HepG2 (cell line): ENCODE measurements around the gene MVK. TPM values are rescaled to one million over a fixed set of nuclear protein-coding genes. Genes with fewer than 3 reads are reported as not detected.

Source experiments
- ATAC-seq: fragments of 200-7000 bp; cut with Tn5 transposase; 3 replicates; pipeline ENCODE4 v1.9.1; 2020; ENCODE audit warnings: mild to moderate bottlenecking, moderate library complexity
- BruUV-seq: library from RNA; stranded (reverse); fragments of 400-500 nt; replicated peaks from 2 replicates; lab custom pipeline; 2021; lab: Mats Ljungman, UMichigan
- CTCF ChIA-PET: fragments of 300-600 bp; formaldehyde crosslinking; extraction: SDS; loops from one replicate; lab custom pipeline; 2021; ENCODE audit warnings: low total read pairs, inconsistent platforms, low intra/inter-chr PET ratio; lab: Yijun Ruan, JAX
- POLR2A ChIA-PET: fragments of 350-600 bp; sonication (Branson Sonifier 250); formaldehyde crosslinking; loops from one replicate; lab custom pipeline; 2020; ENCODE audit warnings: antibody characterized with exemption, inconsistent platforms; lab: Yijun Ruan, JAX
- DNase-seq: peaks from one replicate; pipeline ENCODE4 v3.0.0-alpha.2; 2015; ENCODE audit warnings: low spot score
- FAIRE-seq: peaks from 3 replicates; lab custom pipeline; 2011; peaks lifted over from hg19 to GRCh38; lab: Jason Lieb, UNC
- H2AFZ ChIP-seq: one replicate; pipeline ENCODE4 v1.6.1; 2011; ENCODE audit warnings: low read length, inconsistent platforms
- H3K27ac ChIP-seq: fragments of 300-600 bp; 3 replicates; pipeline ENCODE4 v1.8.0; 2011; ENCODE audit warnings: mixed run types, mild to moderate bottlenecking, mixed read lengths, low read length, inconsistent platforms; ENCODE audit not compliant: insufficient read depth; ENCODE audit errors: extremely low read length
- H3K27me3 ChIP-seq, 2 experiments: fragments of 200-600 bp in 1 of 2; 2 replicates in 1 of 2; 3 replicates in 1 of 2; pipeline versions ENCODE4 v1.6.0 to v1.8.0; 2011; ENCODE audit warnings: low read length in 2 of 2, mild to moderate bottlenecking in 2 of 2, moderate library complexity in 2 of 2, inconsistent platforms in 1 of 2; ENCODE audit not compliant: insufficient read depth in 2 of 2, control insufficient read depth in 1 of 2
- H3K36me3 ChIP-seq, 2 experiments: fragments of 200-600 bp in 1 of 2; replicated peaks in 1 of 2; 2 replicates in 1 of 2; 3 replicates in 1 of 2; pipeline versions ENCODE4 v1.5.1 to v1.8.0; 2011; ENCODE audit warnings: low read length in 2 of 2, inconsistent platforms in 1 of 2; ENCODE audit not compliant: insufficient read depth in 2 of 2, control insufficient read depth in 1 of 2
- H3K4me1 ChIP-seq: 2 replicates; pipeline ENCODE4 v1.5.1; 2012; ENCODE audit warnings: low read length, inconsistent platforms; ENCODE audit not compliant: insufficient read depth
- H3K4me2 ChIP-seq: 2 replicates; pipeline ENCODE4 v1.6.0; 2011; ENCODE audit warnings: low read depth, low read length, inconsistent platforms
- H3K4me3 ChIP-seq, 3 experiments: fragments of 200-600 bp in 1 of 3; sonication (generic), shearing (Covaris generic) in 1 of 3; replicated peaks in 1 of 3; 2 replicates each; pipeline ENCODE4 v1.5.1; 2011 to 2016; ENCODE audit warnings: low read length in 3 of 3, inconsistent platforms in 2 of 3, low read depth in 2 of 3, mild to moderate bottlenecking in 2 of 3, control low read depth in 1 of 3, mixed read lengths in 1 of 3; ENCODE audit not compliant: insufficient read depth in 1 of 3
- H3K79me2 ChIP-seq: one replicate; pipeline ENCODE4 v1.6.1; 2011; ENCODE audit warnings: low read length, inconsistent platforms; ENCODE audit not compliant: insufficient read depth
- H3K9ac ChIP-seq: 2 replicates; pipeline ENCODE4 v1.6.0; 2011; ENCODE audit warnings: mild to moderate bottlenecking, low read depth, low read length, inconsistent platforms; ENCODE audit not compliant: insufficient read depth
- H3K9me3 ChIP-seq: 2 replicates; pipeline ENCODE4 v1.5.1; 2012; ENCODE audit warnings: mild to moderate bottlenecking, low read length
- H4K20me1 ChIP-seq: 2 replicates; pipeline ENCODE4 v1.6.0; 2011; ENCODE audit warnings: inconsistent platforms, mild to moderate bottlenecking, low read length, moderate library complexity; ENCODE audit not compliant: insufficient read depth
- GABPA ChIP-seq, 2 experiments: IDR thresholded peaks; 2 replicates each; pipeline ENCODE4 v1.6.1; 2011 to 2016; ENCODE audit warnings: low read depth in 2 of 2, low read length in 1 of 2, missing biosample characterization in 1 of 2, missing genetic modification characterization in 1 of 2
- HOXD1 ChIP-seq: sonication (generic); formaldehyde crosslinking; IDR thresholded peaks from 2 replicates; pipeline ENCODE4 v1.5.0; 2020; ENCODE audit warnings: missing genetic modification reagents
- KDM4B ChIP-seq: sonication (generic); formaldehyde crosslinking; IDR thresholded peaks from 2 replicates; pipeline ENCODE4 v1.4.0; 2020; ENCODE audit warnings: missing genetic modification reagents
- KLF12 ChIP-seq: sonication (generic); formaldehyde crosslinking; IDR thresholded peaks from 2 replicates; pipeline ENCODE4 v1.4.0; 2020; ENCODE audit warnings: missing genetic modification reagents, borderline replicate concordance
- KLF6 ChIP-seq: IDR thresholded peaks from 2 replicates; pipeline ENCODE4 v1.8.0; 2016; ENCODE audit warnings: missing biosample characterization, missing genetic modification reagents
- MYNN ChIP-seq: sonication (generic); formaldehyde crosslinking; IDR thresholded peaks from 2 replicates; pipeline ENCODE4 v1.4.0; 2020; ENCODE audit warnings: mild to moderate bottlenecking, low read depth, missing genetic modification reagents
- NFATC3 ChIP-seq: sonication (generic); formaldehyde crosslinking; IDR thresholded peaks from 2 replicates; pipeline ENCODE4 v1.5.1; 2020; ENCODE audit warnings: mild to moderate bottlenecking, missing genetic modification reagents
- RAD21 ChIP-seq: fragments of 450-650 bp; formaldehyde crosslinking; IDR thresholded peaks from 2 replicates; pipeline ENCODE4 v1.5.0; 2020; ENCODE audit warnings: mild to moderate bottlenecking
- RXRA ChIP-seq: sonication (generic); formaldehyde crosslinking; IDR thresholded peaks from 2 replicates; pipeline ENCODE4 v1.5.1; 2020; ENCODE audit warnings: missing genetic modification reagents
- SIX1 ChIP-seq: sonication (generic); formaldehyde crosslinking; IDR thresholded peaks from 2 replicates; pipeline ENCODE4 v1.4.0; 2020; ENCODE audit warnings: missing genetic modification reagents, borderline replicate concordance
- SNAPC2 ChIP-seq: sonication (generic); formaldehyde crosslinking; IDR thresholded peaks from 2 replicates; pipeline ENCODE4 v1.8.1; 2022; ENCODE audit warnings: mild to moderate bottlenecking, missing genetic modification reagents
- SP4 ChIP-seq: sonication (generic); formaldehyde crosslinking; IDR thresholded peaks from 2 replicates; pipeline ENCODE4 v1.8.1; 2023; ENCODE audit warnings: mild to moderate bottlenecking, missing genetic modification reagents
- ZNF292 ChIP-seq: sonication (generic); formaldehyde crosslinking; IDR thresholded peaks from 2 replicates; pipeline ENCODE4 v1.8.1; 2022; ENCODE audit warnings: mild to moderate bottlenecking, low read depth, missing genetic modification reagents, borderline replicate concordance
- ZNF530 ChIP-seq: sonication (generic); formaldehyde crosslinking; IDR thresholded peaks from 2 replicates; pipeline ENCODE4 v1.5.0; 2020; ENCODE audit warnings: low read depth, mild to moderate bottlenecking, missing genetic modification reagents
- ZNF576 ChIP-seq: sonication (generic); formaldehyde crosslinking; IDR thresholded peaks from 2 replicates; pipeline ENCODE4 v1.4.0; 2020; ENCODE audit warnings: mild to moderate bottlenecking, missing genetic modification reagents
- WGBS: methylation state at CpG from one replicate; pipeline ENCODE4 v1.1.6; 2017; ENCODE audit warnings: low lambda C conversion rate; 5-methylcytosine and 5-hydroxymethylcytosine counted together
- in situ Hi-C: cut with HindIII; loops from 2 replicates; pipeline ENCODE4 v1.10.0; 2017; ENCODE audit warnings: low pct_unique_long_range_greater_than_20kb; ENCODE audit not compliant: extremely low pct_ligation_motif_present
- intact Hi-C: fragments of 100-400 bp; cut with micrococcal nuclease; formaldehyde crosslinking; loops from one replicate; pipeline ENCODE4 v1.10.0; 2022; ENCODE audit not compliant: unreplicated experiment
- polyA plus RNA-seq, 8 experiments: library from polyadenylated mRNA; depleted of rRNA in 3 of 8; stranded (reverse) in 7 of 8; unstranded in 1 of 8; fragments of >200 nt; fragmentation: Illumina TruSeq in 4 of 8; extraction: Trizol in 4 of 8; gene quantifications; 2 replicates each; pipeline versions ENCODE4 v1.2.1 to v1.2.3, GENCODE V29; 2011 to 2016; ENCODE audit warnings: low read depth in 4 of 8, missing spikeins in 1 of 8, mixed read lengths in 1 of 8; ENCODE audit not compliant: insufficient read depth in 1 of 8
- total RNA-seq, 5 experiments: library from RNA; depleted of rRNA; stranded (reverse); fragments of >200 nt; fragmentation: Illumina TruSeq; extraction: Trizol; gene quantifications; 2 replicates each; pipeline ENCODE4 v1.2.3, GENCODE V29; 2016; ENCODE audit warnings: low read depth in 1 of 5

MVK gene
- total and polyA plus RNA-seq, 2 of the 13 experiments (the other 11 are each of a cell fraction or from before 2014, with no cell fraction given) = 11.6 to 66.9 TPM

- Histone ChIP-seq H3K36me3 (no peaks in the 10 kb centered on the region), H3K27me3 (peaks cover 11 to 53% of the 10 kb centered on the region in 2 experiments), H3K9me3 (no peaks in the 10 kb centered on the region), H3K4me1 (peaks cover 39% of the 10 kb centered on the region), H3K9ac (no peak overlapping the region), H2AFZ (no peak overlapping the region), H3K4me2 (no peak overlapping the region), H4K20me1 (no peaks in the 10 kb centered on the region), H3K79me2 (no peaks in the 10 kb centered on the region), H3K27ac (no peak overlapping the region), H3K4me3 (no peak overlapping the region)
- ChIA-PET POLR2A (no interaction called here), CTCF (no interaction called here)
- WGBS = 78% methylated on average over 18 of the region's 18 CpGs
- no peak for ATAC-seq
- no peak for FAIRE-seq
- BruUV-seq = no TSS peak
- no peak for DNase-seq
- in situ Hi-C loops = no loop called here
- intact Hi-C loops = no loop called here
- no peak for TF ChIP-seq KLF6
- no peak for TF ChIP-seq NFATC3 (CRISPR knock-in tag)
- no peak for TF ChIP-seq HOXD1 (CRISPR knock-in tag)
- no peak for TF ChIP-seq ZNF530
- TF ChIP-seq SP4 = no peak
- no peak for TF ChIP-seq GABPA (IDR thresholded peaks at IDR 0.05; ENCODE audit: low read depth, low read length)
- no peak for TF ChIP-seq GABPA (CRISPR knock-in tag; IDR thresholded peaks at IDR 0.05; ENCODE audit: low read depth)
- TF ChIP-seq SIX1 (CRISPR knock-in tag) = no peak
- no peak for TF ChIP-seq SNAPC2 (CRISPR knock-in tag)
- TF ChIP-seq KDM4B (CRISPR knock-in tag) = no peak
- no peak for TF ChIP-seq KLF12 (CRISPR knock-in tag)
- TF ChIP-seq RXRA = no peak
- no peak for TF ChIP-seq ZNF292 (CRISPR knock-in tag)
- TF ChIP-seq ZNF576 (CRISPR knock-in tag) = no peak
- TF ChIP-seq MYNN (CRISPR knock-in tag) = no peak
- no peak for TF ChIP-seq RAD21 (CRISPR knock-in tag)
Observed at GRCh38 chr12:109547286-109547685, 26.3 kb upstream of the MVK start.
